HG03342 (cell line): ENCODE measurements around the gene GMDS.

Experiments
- ATAC-seq: cut with Tn5 transposase; IDR thresholded peaks from one replicate; pipeline ENCODE4 v1.9.1; 2021; ENCODE audit warnings: mild to moderate bottlenecking, moderate library complexity; ENCODE audit not compliant: unreplicated experiment

GMDS gene

GRCh38 chr6:1599469-1599868 lies 645.9 kb downstream of the GMDS start:
- no peak for ATAC-seq

GRCh38 chr6:1598886-1599285 lies 646.5 kb downstream of the GMDS start:
- no peak for ATAC-seq

- no peak for ATAC-seq
Measured at GRCh38 chr6:1598433-1598832, 647.0 kb downstream of the GMDS start.

GRCh38 chr6:1597924-1598323 lies 647.5 kb downstream of the GMDS start:
- no peak for ATAC-seq

GRCh38 chr6:1597121-1597744 lies 648.2 kb downstream of the GMDS start:
- no peak for ATAC-seq

GRCh38 chr6:1596088-1596852 lies 649.1 kb downstream of the GMDS start:
- no peak for ATAC-seq

- ATAC-seq, result no peak
Measured at GRCh38 chr6:1595271-1596087, 649.9 kb downstream of the GMDS start.

GRCh38 chr6:1594445-1595200 lies 650.8 kb downstream of the GMDS start:
- no peak for ATAC-seq

- ATAC-seq, result no peak
Measured at GRCh38 chr6:1593958-1594314, 651.5 kb downstream of the GMDS start.

GRCh38 chr6:1593286-1593957 lies 652.0 kb downstream of the GMDS start:
- no peak for ATAC-seq

GRCh38 chr6:1592852-1593251 lies 652.6 kb downstream of the GMDS start:
- ATAC-seq, result no peak

GRCh38 chr6:1591926-1592325 lies 653.5 kb downstream of the GMDS start:
- ATAC-seq, result no peak

GRCh38 chr6:1591243-1591642 lies 654.2 kb downstream of the GMDS start:
- ATAC-seq, result no peak

GRCh38 chr6:1590580-1590979 lies 654.8 kb downstream of the GMDS start:
- no peak for ATAC-seq

GRCh38 chr6:1589208-1589607 lies 656.2 kb downstream of the GMDS start:
- no peak for ATAC-seq

- no peak for ATAC-seq
Measured at GRCh38 chr6:1587977-1588376, 657.4 kb downstream of the GMDS start.

GRCh38 chr6:1587546-1587945 lies 657.9 kb downstream of the GMDS start:
- ATAC-seq, result no peak

- no peak for ATAC-seq
Measured at GRCh38 chr6:1586861-1587450, 658.4 kb downstream of the GMDS start.

GRCh38 chr6:1586256-1586655 lies 659.1 kb downstream of the GMDS start:
- no peak for ATAC-seq

GRCh38 chr6:1585669-1586049 lies 659.7 kb downstream of the GMDS start:
- ATAC-seq, result no peak
